ENCODE results near the gene TAF10. TPM values are rescaled to one million over a fixed set of nuclear protein-coding genes. Genes with fewer than 3 reads are reported as not detected.
A peak's percentile ranks its signal among the peaks of the same experiment; 100 is the strongest.

Gene TAF10
- total and polyA plus RNA-seq, 2 of the 13 experiments (the other 11 are each of a cell fraction or from before 2014, with no cell fraction given) = 71.3 to 134 TPM

- Histone ChIP-seq H3K9ac (ENCODE audit: insufficient read depth, low read depth, low read length) (no peak overlapping the region), H3K4me1 (ENCODE audit: insufficient read depth, low read length) (peaks cover 21% of the 10 kb centered on the region), H3K36me3 (replicated peaks in 1 of 2; ENCODE audit: control insufficient read depth in 1 of 2, insufficient read depth in 2 of 2, low read length in 2 of 2) (no peaks in the 10 kb centered on the region), H2AFZ (ENCODE audit: low read length) (no peak overlapping the region), H3K4me2 (ENCODE audit: low read depth, low read length) (peak overlapping the region; percentile 44), H3K27me3 (ENCODE audit: control insufficient read depth in 1 of 2, insufficient read depth in 2 of 2, low read length in 2 of 2) (peaks cover 17 to 76% of the 10 kb centered on the region in 2 experiments), H3K79me2 (ENCODE audit: insufficient read depth, low read length) (no peaks in the 10 kb centered on the region), H3K27ac (ENCODE audit: extremely low read length, insufficient read depth, low read length) (no peak overlapping the region), H3K9me3 (ENCODE audit: low read length) (no peaks in the 10 kb centered on the region), H4K20me1 (ENCODE audit: insufficient read depth, low read length) (no peaks in the 10 kb centered on the region), H3K4me3 (replicated peaks in 1 of 3; ENCODE audit: insufficient read depth in 1 of 3, low read depth in 2 of 3, low read length in 3 of 3) (peak overlapping the region in 1 of 3 experiments; percentile 24; a peak in 1 of 6 replicates)
- WGBS (ENCODE audit: low lambda C conversion rate) = 65% methylated on average over 6 of the region's 12 CpGs
- DNase-seq (ENCODE audit: low spot score) (peak; percentile 28), ATAC-seq (peak; percentile 50), FAIRE-seq (no peak)
- intact Hi-C loops (cut with micrococcal nuclease; ENCODE audit: unreplicated experiment) = no loop called here
- in situ Hi-C loops (cut with HindIII; ENCODE audit: extremely low pct_ligation_motif_present, low pct_unique_long_range_greater_than_20kb) = no loop called here
- POLR2A ChIA-PET = interaction anchor here (1.0 to 5.5 kb wide), 3 partner anchors 10 to 58 kb away, joined by 3 to 24 read pairs (median 5); partner anchors contain the start of genes MRPL17 and TAF10
- no TSS peak for BruUV-seq (replicated peaks)
- CTCF ChIA-PET (ENCODE audit: low intra/inter-chr PET ratio, low total read pairs) = no interaction called here
- TF ChIP-seq ZNF740 (CRISPR knock-in tag; IDR thresholded peaks at IDR 0.05) (no peak), HIC2 (CRISPR knock-in tag; IDR thresholded peaks at IDR 0.05; ENCODE audit: low read depth) (peak; percentile 90), ZNF687 (CRISPR knock-in tag; IDR thresholded peaks at IDR 0.05) (peak; percentile 33; the same call in 1 of the 2 replicates), HNF4A (CRISPR knock-in tag; IDR thresholded peaks at IDR 0.05) (peak; percentile 78), ZKSCAN8 (CRISPR knock-in tag; IDR thresholded peaks at IDR 0.05; ENCODE audit: borderline replicate concordance) (no peak), HNRNPLL (IDR thresholded peaks at IDR 0.05; ENCODE audit: low read depth, low read length, poor library complexity, severe bottlenecking) (no peak), PRDM15 (CRISPR knock-in tag; IDR thresholded peaks at IDR 0.05) (no peak), ZNF335 (CRISPR knock-in tag; IDR thresholded peaks at IDR 0.05) (no peak), RNF2 (conservative IDR thresholded peaks at IDR 0.05; ENCODE audit: low read depth) (0 out of 2 replicates have a peak, but pooled peaks have one; percentile 39), KDM6A (CRISPR knock-in tag; IDR thresholded peaks at IDR 0.05; ENCODE audit: low read depth) (peak; percentile 60; the same call in 1 of the 2 replicates)
Measured at GRCh38 chr11:6625156-6625831, 13.3 kb upstream of the TAF10 start.

Measured in HepG2 (cell line).